ENCODE data around the gene HPSE2.
A peak's percentile ranks its signal among the peaks of the same experiment; 100 is the strongest.

HPSE2 gene

GRCh38 chr10:98666276-98666675 lies 569.4 kb downstream of the HPSE2 start:
- H3K36me3 ChIP-seq (ENCODE audit: insufficient read depth, insufficient read length, low read length), result no peaks in the 10 kb centered on the region
- DNase-seq (ENCODE audit: low read depth, low spot score), result no peak
- TF ChIP-seq YY1 (IDR thresholded peaks at IDR 0.05; ENCODE audit: insufficient read depth, insufficient read length), result no peak
- no peak for TF ChIP-seq ZNF274 (IDR thresholded peaks at IDR 0.05; ENCODE audit: low read depth, low read length)
- TF ChIP-seq SUZ12 (IDR thresholded peaks at IDR 0.05; ENCODE audit: extremely low read depth, insufficient read depth, insufficient read length), result no peak
- no peaks in the 10 kb centered on the region for H3K4me1 ChIP-seq (ENCODE audit: insufficient read depth, insufficient read length)
- peaks cover 17% of the 10 kb centered on the region for H3K9me3 ChIP-seq (ENCODE audit: insufficient read depth, low read length)
- no peak overlapping the region for H3K9ac ChIP-seq (ENCODE audit: insufficient read length, low read depth)
- no peaks in the 10 kb centered on the region for H3K27me3 ChIP-seq (ENCODE audit: insufficient read depth, insufficient read length)
- H3K4me3 ChIP-seq (ENCODE audit: insufficient read length, low read depth), result no peak overlapping the region

GRCh38 chr10:98664329-98665042 lies 571.2 kb downstream of the HPSE2 start:
- Histone ChIP-seq H3K27me3 (ENCODE audit: insufficient read depth, insufficient read length) (no peaks in the 10 kb centered on the region), H3K4me3 (ENCODE audit: insufficient read length, low read depth) (no peak overlapping the region), H3K9ac (ENCODE audit: insufficient read length, low read depth) (peak overlapping the region; percentile 44), H3K36me3 (ENCODE audit: insufficient read depth, insufficient read length, low read length) (no peaks in the 10 kb centered on the region), H3K4me1 (ENCODE audit: insufficient read depth, insufficient read length) (no peaks in the 10 kb centered on the region), H3K9me3 (ENCODE audit: insufficient read depth, low read length) (peaks cover 17% of the 10 kb centered on the region)
- DNase-seq (ENCODE audit: low read depth, low spot score), result peak; percentile 33
- TF ChIP-seq YY1 (IDR thresholded peaks at IDR 0.05; ENCODE audit: insufficient read depth, insufficient read length), result no peak
- no peak for TF ChIP-seq SUZ12 (IDR thresholded peaks at IDR 0.05; ENCODE audit: extremely low read depth, insufficient read depth, insufficient read length)
- no peak for TF ChIP-seq ZNF274 (IDR thresholded peaks at IDR 0.05; ENCODE audit: low read depth, low read length)

- no peak for DNase-seq (ENCODE audit: low read depth, low spot score)
- no peak overlapping the region for H3K9ac ChIP-seq (ENCODE audit: insufficient read length, low read depth)
- no peaks in the 10 kb centered on the region for H3K27me3 ChIP-seq (ENCODE audit: insufficient read depth, insufficient read length)
- H3K36me3 ChIP-seq (ENCODE audit: insufficient read depth, insufficient read length, low read length), result no peaks in the 10 kb centered on the region
- H3K9me3 ChIP-seq (ENCODE audit: insufficient read depth, low read length), result peaks cover 4% of the 10 kb centered on the region
- no peaks in the 10 kb centered on the region for H3K4me1 ChIP-seq (ENCODE audit: insufficient read depth, insufficient read length)
- H3K4me3 ChIP-seq (ENCODE audit: insufficient read length, low read depth), result no peak overlapping the region
- TF ChIP-seq YY1 (IDR thresholded peaks at IDR 0.05; ENCODE audit: insufficient read depth, insufficient read length), result no peak
- no peak for TF ChIP-seq SUZ12 (IDR thresholded peaks at IDR 0.05; ENCODE audit: extremely low read depth, insufficient read depth, insufficient read length)
- no peak for TF ChIP-seq ZNF274 (IDR thresholded peaks at IDR 0.05; ENCODE audit: low read depth, low read length)
Observed at GRCh38 chr10:98659951-98660350, 575.7 kb downstream of the HPSE2 start.

GRCh38 chr10:98655492-98655891 lies 580.2 kb downstream of the HPSE2 start:
- TF ChIP-seq YY1 (IDR thresholded peaks at IDR 0.05; ENCODE audit: insufficient read depth, insufficient read length) (no peak), SUZ12 (IDR thresholded peaks at IDR 0.05; ENCODE audit: extremely low read depth, insufficient read depth, insufficient read length) (no peak), ZNF274 (IDR thresholded peaks at IDR 0.05; ENCODE audit: low read depth, low read length) (no peak)
- Histone ChIP-seq H3K4me1 (ENCODE audit: insufficient read depth, insufficient read length) (no peaks in the 10 kb centered on the region), H3K9ac (ENCODE audit: insufficient read length, low read depth) (no peak overlapping the region), H3K27me3 (ENCODE audit: insufficient read depth, insufficient read length) (no peaks in the 10 kb centered on the region), H3K36me3 (ENCODE audit: insufficient read depth, insufficient read length, low read length) (no peaks in the 10 kb centered on the region), H3K9me3 (ENCODE audit: insufficient read depth, low read length) (no peaks in the 10 kb centered on the region), H3K4me3 (ENCODE audit: insufficient read length, low read depth) (no peak overlapping the region)
- no peak for DNase-seq (ENCODE audit: low read depth, low spot score)

GRCh38 chr10:98649170-98649569 lies 586.5 kb downstream of the HPSE2 start:
- H3K4me3 ChIP-seq (ENCODE audit: insufficient read length, low read depth), result no peak overlapping the region
- H3K9ac ChIP-seq (ENCODE audit: insufficient read length, low read depth), result no peak overlapping the region
- DNase-seq (ENCODE audit: low read depth, low spot score), result no peak
- H3K36me3 ChIP-seq (ENCODE audit: insufficient read depth, insufficient read length, low read length), result no peaks in the 10 kb centered on the region
- H3K27me3 ChIP-seq (ENCODE audit: insufficient read depth, insufficient read length), result no peaks in the 10 kb centered on the region
- no peaks in the 10 kb centered on the region for H3K4me1 ChIP-seq (ENCODE audit: insufficient read depth, insufficient read length)
- H3K9me3 ChIP-seq (ENCODE audit: insufficient read depth, low read length), result no peaks in the 10 kb centered on the region
- TF ChIP-seq ZNF274 (IDR thresholded peaks at IDR 0.05; ENCODE audit: low read depth, low read length), result no peak
- TF ChIP-seq YY1 (IDR thresholded peaks at IDR 0.05; ENCODE audit: insufficient read depth, insufficient read length), result no peak
- no peak for TF ChIP-seq SUZ12 (IDR thresholded peaks at IDR 0.05; ENCODE audit: extremely low read depth, insufficient read depth, insufficient read length)

GRCh38 chr10:98646998-98647917 lies 588.4 kb downstream of the HPSE2 start:
- Histone ChIP-seq H3K9ac (ENCODE audit: insufficient read length, low read depth) (no peak overlapping the region), H3K9me3 (ENCODE audit: insufficient read depth, low read length) (no peaks in the 10 kb centered on the region), H3K4me1 (ENCODE audit: insufficient read depth, insufficient read length) (no peaks in the 10 kb centered on the region), H3K4me3 (ENCODE audit: insufficient read length, low read depth) (no peak overlapping the region), H3K36me3 (ENCODE audit: insufficient read depth, insufficient read length, low read length) (no peaks in the 10 kb centered on the region), H3K27me3 (ENCODE audit: insufficient read depth, insufficient read length) (no peaks in the 10 kb centered on the region)
- no peak for TF ChIP-seq YY1 (IDR thresholded peaks at IDR 0.05; ENCODE audit: insufficient read depth, insufficient read length)
- TF ChIP-seq SUZ12 (IDR thresholded peaks at IDR 0.05; ENCODE audit: extremely low read depth, insufficient read depth, insufficient read length), result no peak
- DNase-seq (ENCODE audit: low read depth, low spot score), result peak; percentile 30

GRCh38 chr10:98644466-98644865 lies 591.2 kb downstream of the HPSE2 start:
- Histone ChIP-seq H3K9me3 (ENCODE audit: insufficient read depth, low read length) (no peaks in the 10 kb centered on the region), H3K36me3 (ENCODE audit: insufficient read depth, insufficient read length, low read length) (no peaks in the 10 kb centered on the region), H3K4me3 (ENCODE audit: insufficient read length, low read depth) (no peak overlapping the region), H3K4me1 (ENCODE audit: insufficient read depth, insufficient read length) (no peaks in the 10 kb centered on the region), H3K9ac (ENCODE audit: insufficient read length, low read depth) (no peak overlapping the region), H3K27me3 (ENCODE audit: insufficient read depth, insufficient read length) (no peaks in the 10 kb centered on the region)
- TF ChIP-seq YY1 (IDR thresholded peaks at IDR 0.05; ENCODE audit: insufficient read depth, insufficient read length) (no peak), ZNF274 (IDR thresholded peaks at IDR 0.05; ENCODE audit: low read depth, low read length) (no peak), SUZ12 (IDR thresholded peaks at IDR 0.05; ENCODE audit: extremely low read depth, insufficient read depth, insufficient read length) (no peak)
- no peak for DNase-seq (ENCODE audit: low read depth, low spot score)

Measured in NT2/D1 (cell line).